Measurements from ENCODE around the gene MAP2.

GRCh38 chr2:209560911-209561310, 137.1 kb downstream of the MAP2 start:
- no peak for TF ChIP-seq CTCF (optimal IDR thresholded peaks at IDR 0.05 in 1 of 3, IDR thresholded peaks at IDR 0.05 in 1 of 3, conservative IDR thresholded peaks at IDR 0.05 in 1 of 3; ENCODE audit: extremely low read depth in 1 of 3, insufficient read depth in 2 of 3, low read length in 3 of 3)
- TF ChIP-seq EZH2 (IDR thresholded peaks at IDR 0.05; ENCODE audit: low read length): no peak
